Posterior cingulate gyrus (tissue), 11 donors: ENCODE results near the gene S1PR2.
"Not testable (repeated sequence)": the region's sequence is repeated elsewhere in the genome, so short reads cannot be mapped to it uniquely, and the experiment has no call there.

Source experiments
- DNase-seq, 10 donors: peaks; one replicate each; pipeline versions ENCODE4 v3.0.0 to v3.0.0-alpha.2; 2020 to 2021; ENCODE audit warnings: mixed read lengths in 3 of 10
- intact Hi-C: fragments of 100-400 bp; cut with DNase I; formaldehyde crosslinking; loops from one replicate; pipeline ENCODE4 v1.15.1; 2023

Gene S1PR2

DNA sequence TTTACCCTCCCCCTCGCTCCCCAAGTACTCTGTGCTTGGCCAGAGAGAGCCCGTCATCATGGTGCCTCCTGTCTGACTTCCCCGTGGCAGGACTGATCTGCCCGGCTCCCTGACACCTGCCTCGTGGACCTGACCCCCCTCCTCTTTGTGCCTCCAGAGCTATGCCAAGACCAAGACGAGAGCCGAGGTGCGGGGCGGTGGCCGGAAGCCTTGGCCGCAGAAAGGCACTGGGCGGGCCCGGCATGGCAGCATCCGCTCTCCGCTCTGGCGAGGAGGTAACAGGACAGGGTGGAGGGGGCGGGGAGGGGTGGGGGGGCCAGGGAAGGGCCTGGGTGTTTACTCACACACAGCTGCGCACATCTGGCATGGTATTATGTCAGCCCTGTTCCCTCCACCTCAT lies 25.4 kb upstream of the S1PR2 start:
- DNase-seq: no peak
- intact Hi-C loops: no loop called here

DNA sequence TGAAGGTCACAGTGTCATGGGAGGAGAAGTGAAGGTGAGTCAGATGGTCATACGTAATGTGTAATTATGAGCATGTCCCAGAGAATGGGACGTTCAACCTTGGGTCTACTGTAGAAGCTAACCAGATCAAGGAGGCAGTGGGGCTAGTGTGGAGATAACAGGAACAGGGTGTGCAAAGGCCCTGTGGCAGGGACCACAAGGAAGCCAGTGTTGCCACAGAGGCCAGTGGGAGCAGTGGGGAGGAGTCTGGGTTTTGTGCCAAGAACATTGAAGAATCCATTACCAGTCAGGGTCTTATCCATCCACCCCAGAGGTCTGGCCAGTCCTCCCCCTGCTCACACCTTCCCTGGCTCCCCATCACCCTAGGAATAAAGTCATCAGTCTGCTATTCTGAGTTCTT lies 24.2 kb upstream of the S1PR2 start:
- no peak for DNase-seq
- intact Hi-C loops: no loop called here

DNA sequence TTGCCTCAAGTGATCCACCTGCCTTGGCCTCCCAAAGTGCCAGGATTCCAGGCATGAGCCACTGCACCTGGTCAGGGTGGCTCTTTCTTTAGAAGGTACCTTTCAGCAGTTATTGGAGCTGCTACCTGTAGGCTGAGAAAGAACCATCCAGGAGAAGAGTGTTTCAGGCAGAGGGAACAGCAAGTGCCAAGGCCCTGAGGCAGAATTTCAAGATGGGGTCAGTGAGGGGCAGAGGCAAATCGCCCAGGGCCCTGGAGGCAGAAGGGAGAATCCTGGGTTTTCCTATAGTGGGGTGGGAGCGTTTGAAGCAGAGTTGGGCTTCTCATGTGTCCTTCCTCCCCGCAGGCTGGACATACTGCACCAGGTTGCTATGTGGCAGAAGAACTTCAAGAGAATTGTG lies 23.1 kb upstream of the S1PR2 start:
- intact Hi-C loops: loop anchor here (5.0 kb wide), 3 partner anchors 62 to 322 kb away; partner anchors contain the start of genes DNMT1 and EIF3G

DNA sequence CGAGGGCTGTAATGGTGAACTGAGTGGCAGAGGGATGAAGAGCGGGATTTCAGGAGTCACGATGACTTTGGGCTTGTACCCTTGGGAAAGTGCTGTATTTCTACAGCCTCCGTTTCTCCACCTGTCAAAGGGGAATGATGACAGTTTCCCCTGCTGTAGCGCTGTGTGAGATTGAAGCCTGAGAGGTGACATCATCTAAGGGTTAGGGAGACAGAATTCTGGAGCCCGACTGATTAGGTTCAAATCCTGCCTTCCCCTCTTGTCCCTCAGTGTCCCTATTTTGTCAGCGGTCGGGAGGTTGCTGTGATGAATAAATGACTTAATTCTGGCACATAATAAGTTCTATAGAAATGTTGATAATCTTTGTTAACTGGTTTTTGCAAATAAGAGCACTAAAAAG lies 21.6 kb upstream of the S1PR2 start:
- intact Hi-C loops: loop anchor here (5.0 kb wide), 3 partner anchors 60 to 320 kb away; partner anchors contain the start of genes DNMT1 and EIF3G
- DNase-seq: no peak

More for the DNA sequence above, 23.1 kb upstream of the S1PR2 start:
- DNase-seq: no peak

DNA sequence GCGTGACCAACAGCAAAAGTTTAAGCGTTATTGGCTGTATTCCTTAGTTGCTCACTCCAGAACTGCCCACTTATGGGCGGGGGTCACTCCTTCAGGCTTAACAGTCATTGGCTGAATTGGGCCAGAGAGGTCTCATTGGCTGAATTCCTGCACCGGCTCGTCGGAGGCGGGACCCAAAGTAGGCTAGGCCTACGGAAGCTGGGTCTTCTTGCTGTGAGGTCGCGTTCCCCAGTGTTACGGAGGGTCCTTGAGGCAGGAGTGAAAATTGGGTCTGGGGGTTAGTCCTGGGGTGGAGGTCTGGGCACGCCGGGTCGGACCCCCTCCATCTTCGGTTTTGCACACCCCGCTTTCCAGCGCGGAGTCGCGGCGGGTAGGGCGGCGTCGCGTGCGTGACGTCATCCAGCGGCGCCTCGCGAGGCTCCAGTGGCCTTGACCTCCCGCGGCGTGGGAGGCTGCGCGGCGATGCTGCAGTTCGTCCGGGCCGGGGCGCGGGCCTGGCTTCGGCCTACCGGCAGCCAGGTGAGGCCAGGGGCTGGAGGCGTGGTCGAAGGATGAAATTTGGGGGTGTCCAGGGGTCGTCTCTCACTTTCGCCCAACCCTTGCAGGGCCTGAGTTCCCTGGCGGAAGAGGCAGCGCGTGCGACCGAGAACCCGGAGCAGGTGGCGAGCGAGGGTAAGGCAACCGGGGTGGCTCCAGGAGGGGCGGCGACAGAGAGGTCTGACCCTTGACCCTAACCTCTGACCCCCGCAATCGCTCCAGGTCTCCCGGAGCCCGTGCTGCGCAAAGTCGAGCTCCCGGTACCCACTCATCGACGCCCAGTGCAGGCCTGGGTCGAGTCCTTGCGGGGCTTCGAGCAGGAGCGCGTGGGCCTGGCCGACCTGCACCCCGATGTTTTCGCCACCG lies 20.9 kb upstream of the S1PR2 start, which contains the start of gene MRPL4:
Gene MRPL4, plus strand, starts transcription at position 423 of the 903 bp plus-strand sequence. Its CDS starts 40 bp downstream, at position 463.
- DNase-seq: peak; percentile 89 to 99 (median 94)
- intact Hi-C loops: loop anchor here (5.0 kb wide), 3 partner anchors 60 to 320 kb away; partner anchors contain the start of genes DNMT1 and EIF3G

DNA sequence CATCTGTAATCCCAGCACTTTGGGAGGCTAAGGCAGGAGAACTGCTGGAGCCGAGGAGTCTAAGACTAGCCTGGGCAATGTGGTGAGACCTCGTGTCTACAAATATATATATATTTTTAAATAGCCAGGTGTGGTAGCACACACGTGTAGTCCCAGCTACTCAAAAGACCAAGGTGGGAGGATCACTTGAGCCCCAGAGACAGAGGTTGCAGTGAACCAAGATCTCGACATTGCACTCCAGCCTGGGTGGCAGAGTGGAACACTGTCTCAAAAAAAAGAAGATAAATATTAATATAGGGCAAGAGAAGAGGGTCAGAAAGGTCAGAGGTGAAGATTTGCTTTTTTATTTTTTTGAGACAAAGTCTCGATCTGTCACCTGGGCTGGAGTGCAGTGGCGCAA lies 15.4 kb upstream of the S1PR2 start:
- intact Hi-C loops: no loop called here
- no peak for DNase-seq

DNA sequence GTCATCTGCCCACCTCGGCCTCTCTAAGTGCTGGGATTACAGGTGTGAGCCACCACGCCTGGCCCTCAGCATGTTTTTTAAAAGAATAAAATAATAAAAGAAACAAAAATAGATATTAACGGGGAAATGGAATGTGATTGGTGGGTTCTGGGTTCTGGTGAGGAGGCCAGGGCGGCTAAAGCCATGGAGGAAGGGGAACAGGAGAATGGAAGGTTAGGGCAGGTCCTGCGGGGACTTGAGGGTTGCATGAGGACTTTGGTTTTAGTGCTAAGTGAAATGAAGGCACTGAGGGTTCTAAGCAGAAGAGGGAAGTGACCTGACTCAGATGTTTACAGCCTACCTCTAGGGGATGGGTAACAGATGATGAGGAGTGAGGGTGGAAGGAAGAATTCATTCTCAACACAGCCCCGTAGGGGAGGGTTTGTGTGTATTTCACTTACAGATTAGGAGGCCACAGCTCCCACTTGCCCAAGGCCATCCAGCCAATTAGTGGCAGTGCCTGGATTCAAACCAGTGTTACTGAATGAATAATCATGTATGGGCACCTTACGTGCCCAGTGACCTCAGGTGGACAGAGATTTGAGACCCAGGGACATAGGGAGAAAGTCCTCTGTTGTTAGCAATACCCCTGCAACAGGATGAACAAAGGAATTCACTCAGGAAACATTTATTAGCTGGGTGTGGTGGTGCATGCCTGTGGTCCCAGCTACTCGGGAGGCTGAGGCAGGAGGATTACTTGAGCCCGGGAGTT lies 14.2 kb upstream of the S1PR2 start:
- no peak for DNase-seq
- intact Hi-C loops: no loop called here

DNA sequence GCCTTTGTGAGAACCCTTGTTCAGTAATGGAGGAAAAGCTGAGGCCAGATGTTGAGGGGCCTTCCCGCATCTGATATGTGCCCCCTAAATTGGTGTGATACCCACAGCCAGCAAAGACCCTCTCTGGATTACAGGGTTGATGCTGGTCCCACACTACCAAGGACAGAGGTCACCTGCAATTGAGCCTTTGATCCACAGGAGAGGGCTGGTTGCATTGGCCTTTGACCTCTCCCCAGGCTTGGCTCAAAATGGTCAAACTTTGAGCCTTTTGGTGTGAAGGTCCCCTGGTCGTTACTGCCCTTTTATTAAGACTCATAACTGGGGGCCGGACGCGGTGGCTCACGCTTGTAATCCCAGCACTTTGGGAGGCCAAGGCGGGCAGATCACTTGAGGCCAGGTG lies 12.5 kb upstream of the S1PR2 start:
- no peak for DNase-seq
- intact Hi-C loops: no loop called here

DNA sequence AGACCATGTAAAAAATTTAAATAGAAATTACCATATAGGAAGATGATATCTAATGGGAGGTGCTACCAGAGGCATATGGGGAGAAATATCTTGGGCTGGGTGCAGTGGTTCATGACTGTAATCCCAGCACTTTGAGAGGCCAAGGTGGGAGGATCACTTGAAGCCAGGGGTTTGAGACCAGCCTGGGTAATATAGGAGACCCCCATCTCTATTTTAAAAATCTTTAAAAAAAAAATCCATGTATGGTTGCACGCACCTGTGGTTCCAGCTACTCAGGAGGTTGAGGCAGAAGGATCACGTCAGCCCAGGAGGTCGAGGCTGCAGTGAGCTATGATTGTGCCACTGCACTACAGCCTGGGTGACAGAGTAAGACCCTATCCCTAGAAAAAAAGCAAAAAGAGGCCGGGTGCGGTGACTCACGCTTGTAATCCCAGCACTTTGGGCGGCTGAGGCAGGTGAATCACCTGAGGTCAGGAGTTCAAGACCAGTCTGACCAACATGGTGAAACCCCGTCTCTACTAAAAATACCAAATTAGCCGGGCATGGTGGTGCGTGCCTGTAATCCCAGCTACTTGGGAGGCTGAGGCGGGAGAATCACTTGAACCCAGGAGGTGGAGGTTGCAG lies 10.8 kb upstream of the S1PR2 start:
- intact Hi-C loops, DNase-seq: not testable (repeated sequence)

DNA sequence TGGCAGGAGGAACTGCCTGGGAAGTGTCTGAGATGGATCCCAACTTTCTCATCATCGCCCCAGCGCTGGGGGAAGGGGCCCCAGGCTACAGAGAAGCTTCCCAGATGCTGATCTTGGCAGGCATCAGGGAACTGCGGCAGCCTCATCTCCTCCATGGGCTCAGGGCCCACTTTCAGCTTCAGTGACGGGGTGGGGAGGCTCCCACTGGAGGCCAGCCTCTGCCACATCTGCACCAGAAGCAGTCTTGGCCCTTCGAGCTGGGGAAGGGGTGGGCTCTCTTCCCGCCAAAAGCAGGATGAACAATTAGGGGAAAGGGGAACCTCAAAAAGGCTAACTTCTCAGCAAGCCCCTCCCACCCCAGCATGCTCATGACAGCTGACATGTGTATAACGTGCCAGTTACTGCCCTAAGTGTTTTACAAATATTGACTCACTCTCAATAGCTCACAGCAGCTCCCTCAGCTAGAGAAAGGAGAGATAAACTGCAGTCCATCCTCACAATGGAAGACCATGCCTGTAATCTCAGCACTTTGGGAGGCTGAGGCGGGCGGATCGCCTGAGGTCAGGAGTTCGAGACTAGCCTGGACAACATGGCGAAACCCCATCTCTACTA lies 7.1 kb upstream of the S1PR2 start:
- DNase-seq: no peak
- intact Hi-C loops: no loop called here

DNA sequence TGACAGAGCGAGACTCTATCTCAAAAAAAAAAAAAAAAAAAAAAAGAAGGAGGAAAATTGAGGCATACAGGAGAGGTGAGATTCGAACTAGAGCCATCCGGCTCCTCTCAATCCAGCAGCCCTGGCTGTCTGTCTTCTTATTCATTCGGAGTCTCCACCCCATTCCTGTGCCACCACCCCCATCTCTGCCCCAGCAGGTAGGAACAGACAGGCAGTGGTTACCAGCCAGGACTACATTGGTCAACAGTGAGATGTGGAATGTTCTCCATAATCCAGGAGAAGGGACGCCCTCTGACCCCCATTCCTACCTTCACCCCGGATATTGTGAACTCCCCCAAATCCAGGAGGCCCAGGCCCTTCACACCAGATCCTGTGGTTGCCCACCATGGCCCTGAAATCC lies 6.6 kb upstream of the S1PR2 start:
- no peak for DNase-seq
- intact Hi-C loops: no loop called here

DNA sequence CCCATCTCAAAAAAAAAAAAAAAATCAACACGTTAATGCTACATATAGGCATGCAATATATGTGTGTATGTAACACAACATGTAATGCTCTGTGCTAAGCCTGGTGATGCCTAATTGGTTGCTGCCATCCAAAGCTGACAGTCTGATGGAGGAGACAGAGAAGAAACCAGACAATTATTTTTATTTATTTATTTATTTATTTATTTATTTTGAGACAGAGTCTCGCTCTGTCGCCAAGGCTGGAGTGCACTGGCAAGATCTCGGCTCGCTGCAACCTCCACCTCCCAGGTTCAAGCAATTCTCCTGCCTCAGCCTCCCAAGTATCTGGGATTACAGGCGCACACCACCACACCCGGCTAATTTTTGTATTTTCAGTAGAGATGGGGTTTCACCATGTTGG lies 4.3 kb upstream of the S1PR2 start:
- intact Hi-C loops, DNase-seq: not testable (repeated sequence)

DNA sequence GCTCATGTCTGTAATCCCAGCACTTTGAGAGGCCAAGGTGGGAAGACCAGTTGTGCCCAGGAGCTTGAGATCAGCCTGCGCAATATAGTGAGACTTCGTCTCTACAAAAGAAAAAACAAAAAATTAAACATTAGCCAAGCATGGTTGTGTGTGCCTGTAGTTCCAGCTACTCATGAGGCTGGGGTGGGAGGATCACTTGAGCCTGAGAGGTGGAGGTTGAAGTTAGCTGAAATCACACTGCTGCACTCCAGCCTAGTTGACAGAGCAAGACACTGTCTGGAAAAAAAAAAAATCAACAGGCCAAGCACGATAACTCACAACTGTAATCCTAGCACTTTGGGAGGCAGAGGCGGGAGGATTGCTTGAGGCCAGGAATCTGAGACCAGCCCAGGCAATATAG lies 3.9 kb upstream of the S1PR2 start:
- DNase-seq: no peak
- intact Hi-C loops: no loop called here

DNA sequence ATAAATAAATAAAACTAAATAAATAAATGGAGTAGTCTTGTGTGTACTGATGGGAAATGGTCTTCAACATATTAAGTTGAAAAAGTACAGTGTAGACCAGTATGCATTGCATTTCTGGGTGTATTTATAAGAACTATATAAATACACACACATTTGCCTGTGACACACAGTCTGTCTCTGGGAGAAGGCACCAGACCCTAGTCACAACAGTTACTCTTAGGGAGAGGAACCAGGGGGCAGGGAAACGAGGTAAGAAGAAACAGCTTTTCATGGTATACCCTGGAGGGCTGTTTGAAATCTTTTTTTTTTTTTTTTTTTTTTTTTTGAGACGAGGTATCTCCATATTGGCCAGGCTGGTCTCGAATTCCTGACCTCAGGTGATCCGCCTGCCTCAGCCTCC lies 2.8 kb upstream of the S1PR2 start:
- no peak for DNase-seq
- intact Hi-C loops: no loop called here

DNA sequence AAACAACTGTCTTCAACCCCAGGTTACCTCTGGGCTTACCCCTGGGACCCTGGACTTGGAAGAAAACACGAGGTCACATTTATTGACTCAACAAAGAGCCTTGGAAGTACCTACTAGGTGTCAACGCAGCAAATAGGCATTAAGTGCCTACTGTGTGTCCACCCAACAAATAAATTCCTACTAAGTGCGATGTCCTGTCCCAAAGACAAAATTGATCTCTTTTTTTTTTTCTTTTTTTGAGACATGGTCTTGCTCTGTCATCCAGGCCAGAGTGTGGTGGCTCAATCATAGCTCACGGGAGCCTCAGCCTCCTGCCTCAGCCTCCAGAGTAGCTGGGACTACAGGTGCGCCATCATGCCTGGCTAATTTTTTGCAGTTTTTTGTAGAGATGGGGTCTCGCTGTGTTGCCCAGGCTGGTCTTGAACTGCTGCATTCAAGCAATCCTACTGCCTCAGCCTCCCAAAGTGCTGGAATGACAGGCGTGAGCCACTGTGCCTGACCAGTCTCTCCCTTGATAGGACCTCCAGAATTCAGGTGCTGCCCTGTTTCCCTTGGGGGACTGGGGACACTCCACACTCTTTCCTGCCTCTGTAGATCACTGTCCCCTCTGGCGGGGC lies 589 bp upstream of the S1PR2 start:
- intact Hi-C loops: no loop called here
- no peak for DNase-seq

DNA sequence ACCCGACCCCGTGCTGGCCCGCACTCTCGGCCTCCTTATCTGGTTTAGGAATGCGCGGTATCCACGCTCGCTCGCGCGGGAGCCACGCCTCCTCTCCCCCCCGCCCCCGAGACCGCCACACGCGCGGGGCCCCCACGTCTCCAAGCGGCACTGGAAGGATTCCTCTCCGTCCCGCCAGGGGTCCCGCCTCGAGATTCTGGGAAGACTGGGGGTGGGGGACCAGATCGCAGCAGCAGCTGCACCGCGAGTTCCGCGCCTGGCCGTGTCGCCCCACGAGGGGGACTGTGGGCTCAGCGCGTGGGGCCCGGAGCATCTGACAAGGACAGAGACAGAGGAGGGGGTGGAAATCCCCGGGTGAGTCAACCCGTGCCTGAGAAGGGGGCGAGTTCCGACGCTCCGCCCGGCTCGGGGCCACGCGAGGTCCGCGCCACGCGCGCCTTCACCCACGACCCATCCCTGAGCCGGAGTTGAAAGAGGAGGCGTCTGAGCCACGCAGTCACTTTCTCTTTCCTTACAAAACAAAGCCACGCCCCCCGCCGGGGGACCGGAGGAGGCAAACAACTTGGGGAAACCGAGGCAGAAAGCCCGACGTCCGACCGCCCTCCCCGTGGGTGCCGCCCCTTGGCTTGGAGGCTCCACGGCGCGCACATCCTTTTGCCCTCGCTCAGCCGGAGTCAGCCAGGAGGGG lies 814 bp downstream of the S1PR2 start:
- intact Hi-C loops: no loop called here
- peak in 8 of 10 donors; percentile 11 to 85 (median 34) for DNase-seq

DNA sequence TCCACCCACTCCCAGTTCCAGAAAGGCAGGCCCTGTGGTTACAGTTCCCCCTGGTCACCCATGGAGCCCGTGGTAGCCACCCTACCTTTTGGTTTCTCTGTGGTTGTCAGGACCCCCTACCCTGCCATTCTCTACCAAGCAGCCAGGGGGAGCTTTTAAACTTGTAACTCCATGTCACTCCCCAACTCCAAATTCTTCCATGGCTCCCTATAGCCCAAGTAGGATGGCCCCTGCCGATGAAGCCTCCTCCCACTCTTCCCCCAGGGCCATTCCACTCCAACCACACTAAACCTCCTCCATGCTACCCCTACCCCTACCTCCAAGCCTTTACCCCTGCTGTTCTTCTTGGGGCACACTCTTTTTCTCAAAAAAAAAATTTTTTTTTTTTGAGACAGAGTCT lies 2.2 kb downstream of the S1PR2 start:
- intact Hi-C loops: no loop called here
- no peak for DNase-seq

DNA sequence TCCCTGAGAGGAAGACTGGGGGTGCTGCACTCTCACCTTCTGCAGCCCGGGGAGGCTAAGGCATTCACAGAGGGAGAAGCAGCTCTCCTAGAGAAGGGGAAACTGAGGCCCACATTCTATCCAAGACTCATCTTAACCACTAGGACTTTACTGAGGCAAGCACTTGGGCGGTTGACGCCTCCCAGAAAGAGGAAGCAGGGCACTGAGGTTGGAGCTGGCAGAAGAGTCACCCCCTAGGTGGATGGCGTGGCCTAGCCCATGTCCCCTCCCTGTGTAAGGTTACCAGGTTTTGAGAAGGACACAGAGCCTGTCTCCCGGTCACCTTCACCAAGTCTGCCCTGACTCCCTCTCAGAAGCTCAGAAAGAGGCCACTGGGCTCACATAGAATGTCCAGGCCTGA lies 2.7 kb downstream of the S1PR2 start:
- intact Hi-C loops: no loop called here
- DNase-seq: no peak
